Tongue (tissue), 2 donors: Measurements from ENCODE around the gene SDK2. TPM values are rescaled to one million over a fixed set of nuclear protein-coding genes. Genes with fewer than 3 reads are reported as not detected.

Source experiments
- DNase-seq: peaks from one replicate; pipeline ENCODE4 v3.0.0-alpha.2; 2015
- total RNA-seq: library from RNA; depleted of rRNA; stranded (reverse); fragments of >200 nt; gene quantifications from one replicate; pipeline ENCODE4 v1.2.3, GENCODE V29; 2014

SDK2 gene
- total RNA-seq, 1 donor from 2014 or later = 12.7 TPM

GRCh38 chr17:73452009-73452408 is 192.2 kb downstream of the SDK2 start:
- no peak for DNase-seq

GRCh38 chr17:73447319-73447718 is 196.9 kb downstream of the SDK2 start:
- DNase-seq = no peak

GRCh38 chr17:73446617-73447016 is 197.6 kb downstream of the SDK2 start:
- no peak for DNase-seq

GRCh38 chr17:73445466-73445865 is 198.8 kb downstream of the SDK2 start:
- no peak for DNase-seq

GRCh38 chr17:73444021-73444420 is 200.2 kb downstream of the SDK2 start:
- no peak for DNase-seq

GRCh38 chr17:73439597-73439996 is 204.6 kb downstream of the SDK2 start:
- no peak for DNase-seq

- no peak for DNase-seq
These were observed 206.4 kb downstream of the SDK2 start for GRCh38 chr17:73437826-73438225.

DNA sequence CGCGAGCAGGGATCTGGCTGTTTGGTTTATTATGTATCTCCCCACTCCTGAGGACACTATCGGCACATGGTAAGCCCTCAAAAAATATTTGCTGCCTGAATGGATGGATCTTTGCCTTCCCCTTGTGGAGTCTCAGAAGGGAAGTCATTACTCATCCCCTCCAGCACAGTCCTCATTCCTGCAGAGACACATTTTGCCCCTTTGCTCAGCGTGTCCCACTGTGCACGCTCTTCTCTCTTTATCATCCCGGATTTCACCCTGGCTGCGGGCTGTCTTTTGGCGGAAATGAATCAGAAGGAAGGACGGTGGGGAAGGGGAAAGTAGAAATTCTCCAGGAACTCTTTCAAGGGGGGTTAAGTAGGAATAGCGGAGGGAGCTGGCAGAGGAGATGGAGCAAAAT is 207.3 kb downstream of the SDK2 start:
- DNase-seq = no peak

GRCh38 chr17:73435412-73435811 is 208.8 kb downstream of the SDK2 start:
- DNase-seq = no peak

- no peak for DNase-seq
These were observed 210.1 kb downstream of the SDK2 start for GRCh38 chr17:73434154-73434553.

- DNase-seq = no peak
These were observed 210.7 kb downstream of the SDK2 start for GRCh38 chr17:73433501-73433900.

- no peak for DNase-seq
These were observed 211.5 kb downstream of the SDK2 start for GRCh38 chr17:73432624-73433190.

DNA sequence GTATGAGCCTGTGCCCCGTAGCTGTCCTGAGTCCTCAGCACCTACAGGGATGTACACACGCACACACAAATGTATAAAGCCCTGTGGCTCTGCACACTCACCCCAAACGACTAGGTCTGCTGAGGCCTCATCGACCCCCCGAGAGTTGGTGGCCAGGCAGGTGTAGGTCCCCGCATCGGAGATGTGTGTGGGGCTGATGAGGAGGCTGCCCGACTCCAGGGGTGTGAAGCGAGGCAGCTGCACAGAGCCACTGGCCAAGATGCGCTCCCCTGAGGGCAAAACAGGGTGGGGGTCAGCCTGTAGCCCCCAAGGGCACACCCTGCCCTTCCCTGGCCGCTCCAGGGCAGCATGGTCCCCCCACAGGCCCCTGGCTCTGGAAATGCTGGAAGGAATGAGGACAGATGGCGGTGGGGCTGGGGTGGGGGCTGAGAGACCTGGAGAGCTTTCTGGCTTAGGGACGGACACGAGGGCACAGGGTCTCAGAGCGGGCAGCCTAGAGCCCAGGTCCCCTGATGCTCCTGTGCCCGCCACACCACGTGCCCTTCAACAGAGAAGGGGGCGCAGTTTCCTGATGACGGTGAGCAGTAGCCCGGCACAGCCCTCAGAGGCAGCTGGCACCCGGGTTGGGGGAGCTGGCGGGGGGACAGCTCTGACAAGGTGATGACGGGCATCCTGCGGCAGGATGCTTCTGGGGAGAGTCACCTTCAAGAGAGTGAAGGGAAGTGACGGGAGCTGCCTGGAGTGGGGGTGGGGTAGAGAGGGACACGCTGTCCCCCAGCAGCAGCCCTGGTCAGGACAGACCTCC is 212.6 kb downstream of the SDK2 start:
- no peak for DNase-seq

GRCh38 chr17:73430848-73431247 is 213.4 kb downstream of the SDK2 start:
- peak; percentile 78 for DNase-seq

- DNase-seq = peak; percentile 75
These were observed 214.0 kb downstream of the SDK2 start for GRCh38 chr17:73430165-73430680.

DNA sequence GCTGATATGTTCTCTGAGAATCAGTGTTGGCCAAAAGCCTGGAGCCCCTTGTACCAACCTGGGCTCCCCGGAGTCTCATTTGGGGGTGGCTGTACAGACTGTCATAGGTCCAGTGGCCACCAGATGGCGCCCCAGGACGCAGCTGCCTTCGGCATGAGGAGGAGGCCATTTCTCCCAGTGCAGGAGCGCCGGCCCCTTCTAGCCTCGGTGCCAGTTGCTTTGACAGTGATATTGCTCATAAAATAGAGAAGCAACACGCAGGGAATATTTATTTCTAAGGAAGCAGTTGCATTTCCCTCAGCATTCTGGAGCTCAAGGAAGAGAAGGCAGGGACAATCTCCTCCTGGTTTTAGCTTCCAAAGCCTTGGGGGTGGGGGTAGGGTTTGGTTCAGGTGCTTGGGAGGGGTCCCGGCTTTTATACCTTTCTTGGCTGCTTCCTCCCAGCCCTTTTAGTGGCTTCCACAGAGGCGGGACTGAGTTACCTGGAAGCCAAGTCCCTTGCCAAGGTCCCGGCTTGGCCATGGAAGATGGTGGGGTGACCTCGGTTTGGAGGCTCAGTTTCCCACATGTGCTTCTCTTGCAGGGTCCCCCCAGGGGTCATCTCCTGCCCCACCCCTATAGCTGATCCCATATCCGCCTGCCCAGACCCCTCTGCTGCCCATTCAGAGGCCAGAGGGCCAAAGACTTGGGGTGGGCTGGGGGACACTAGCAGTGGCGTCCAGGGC is 214.6 kb downstream of the SDK2 start:
- peak; percentile 95 for DNase-seq

- no peak for DNase-seq
These were observed 217.0 kb downstream of the SDK2 start for GRCh38 chr17:73427198-73427597.

DNA sequence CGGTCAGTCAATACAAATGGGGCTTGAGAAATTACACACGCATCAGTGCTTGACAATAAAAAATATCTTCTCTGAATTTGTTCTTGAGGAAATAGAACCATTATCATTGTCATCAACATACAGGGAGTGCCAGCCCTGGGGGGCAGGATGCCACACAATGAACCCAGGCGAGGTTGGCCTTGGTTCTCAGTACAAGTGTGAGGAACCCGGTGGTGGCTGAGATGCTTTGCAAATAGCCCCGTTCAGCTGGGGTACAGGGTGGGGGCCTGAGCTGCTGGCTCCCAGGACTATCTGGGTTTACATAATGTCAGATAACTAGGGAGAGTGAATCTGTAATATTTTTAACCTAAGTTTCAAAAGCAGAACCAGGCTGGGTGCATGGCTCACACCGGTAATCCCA is 219.7 kb downstream of the SDK2 start:
- no peak for DNase-seq

DNA sequence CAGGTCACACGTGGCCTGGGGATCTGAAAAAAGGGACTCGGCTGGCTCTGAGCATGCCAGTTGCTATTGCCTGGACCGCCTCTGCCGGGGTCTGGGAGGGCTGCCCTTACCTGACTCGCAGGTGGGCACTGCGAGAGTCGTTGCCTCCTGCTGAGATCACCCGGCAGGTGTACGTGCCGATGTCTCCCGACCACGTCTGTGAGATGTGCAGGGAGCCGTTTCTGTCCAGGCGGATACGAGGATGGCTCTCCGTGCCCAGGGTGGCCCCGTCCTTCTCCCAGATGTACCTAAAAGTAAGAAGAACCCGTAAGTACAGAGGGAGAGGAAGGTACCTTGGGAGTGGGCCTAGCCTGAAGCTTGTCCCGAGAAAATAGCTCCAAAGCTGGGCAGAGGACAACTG is 220.4 kb downstream of the SDK2 start:
- no peak for DNase-seq

GRCh38 chr17:73423159-73423715 is 221.0 kb downstream of the SDK2 start:
- no peak for DNase-seq

GRCh38 chr17:73422121-73422520 is 222.1 kb downstream of the SDK2 start:
- DNase-seq = no peak

DNA sequence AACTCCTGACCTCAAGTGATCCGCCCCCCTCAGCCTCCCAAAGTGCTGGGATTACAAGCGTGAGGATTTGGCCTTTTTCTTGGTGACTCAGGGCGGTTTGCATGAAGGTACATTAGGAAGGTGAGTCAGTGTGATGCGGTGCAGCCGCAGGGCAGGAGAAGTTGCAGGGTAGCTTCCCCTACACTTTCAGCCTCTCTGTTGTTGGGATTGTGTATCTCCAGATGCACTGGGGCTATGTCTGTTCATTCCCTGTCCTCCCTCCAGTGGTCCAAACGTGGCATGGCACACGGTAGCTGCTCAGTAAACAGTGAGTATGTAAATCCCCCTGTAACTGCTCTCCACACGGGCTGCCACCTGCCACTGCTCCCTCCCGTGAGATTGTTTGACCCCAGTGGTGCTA is 223.3 kb downstream of the SDK2 start:
- DNase-seq = no peak

GRCh38 chr17:73419881-73420280 is 224.4 kb downstream of the SDK2 start:
- DNase-seq = peak; percentile 11
